Activated CD4-positive, alpha-beta T cell treated with anti-CD3 and anti-CD28 coated beads for 24 hours (primary cell): ENCODE results near the gene TGFB1I1.
"Not testable (repeated sequence)": the region's sequence is repeated elsewhere in the genome, so short reads cannot be mapped to it uniquely, and the experiment has no call there.

Experiments used
- DNase-seq, 2 donors: peaks; one replicate each; pipeline ENCODE4 v3.0.0-alpha.2; 2020; ENCODE audit warnings: low read depth in 2 of 2

The TGFB1I1 gene

DNA sequence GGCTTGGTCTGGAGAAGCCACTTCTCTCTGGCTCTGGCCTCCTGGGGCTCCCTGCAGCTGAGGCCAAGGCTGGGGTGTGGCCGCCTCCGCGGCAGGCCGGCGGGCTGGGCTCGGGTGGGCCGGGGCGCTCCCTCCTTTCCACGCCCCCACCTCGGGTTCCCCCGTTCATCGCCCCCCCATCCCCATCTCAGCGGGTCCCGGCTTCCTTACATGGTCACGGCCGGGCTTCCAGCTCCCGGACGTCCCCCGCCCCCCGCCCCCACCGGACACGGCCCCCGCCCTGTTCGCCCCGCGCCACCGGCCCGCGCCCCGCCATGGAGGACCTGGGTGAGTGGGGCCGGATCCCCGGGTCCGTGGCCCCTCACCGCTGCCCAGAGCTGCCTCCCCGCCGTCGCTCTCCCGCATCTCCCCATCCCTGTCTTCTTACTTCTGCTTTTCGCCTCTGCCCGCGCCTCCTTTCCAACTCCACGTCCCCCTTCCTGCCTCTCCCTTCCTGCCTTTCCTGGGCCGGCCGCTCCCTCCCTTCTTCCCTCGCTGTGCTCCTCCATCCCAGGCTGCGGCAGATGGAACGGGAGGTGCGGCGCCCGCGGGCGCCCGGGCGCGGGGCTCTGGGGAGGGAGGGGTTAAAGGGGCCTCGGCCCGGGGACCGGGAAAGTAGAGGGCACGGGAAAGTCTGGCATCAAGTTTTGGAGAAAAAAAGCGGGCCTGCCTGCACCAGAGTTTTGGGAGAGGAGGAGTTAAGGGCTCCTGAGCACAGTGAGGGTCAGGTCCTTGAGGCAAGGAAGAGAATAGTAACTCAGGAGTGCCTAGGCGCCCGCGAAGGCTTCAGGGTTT is at the start of gene TGFB1I1:
Gene TGFB1I1 (plus strand): TSS at position 278 of the 834 bp plus-strand sequence. CDS start 37 bp downstream, at position 315.
- DNase-seq = no peak

DNA sequence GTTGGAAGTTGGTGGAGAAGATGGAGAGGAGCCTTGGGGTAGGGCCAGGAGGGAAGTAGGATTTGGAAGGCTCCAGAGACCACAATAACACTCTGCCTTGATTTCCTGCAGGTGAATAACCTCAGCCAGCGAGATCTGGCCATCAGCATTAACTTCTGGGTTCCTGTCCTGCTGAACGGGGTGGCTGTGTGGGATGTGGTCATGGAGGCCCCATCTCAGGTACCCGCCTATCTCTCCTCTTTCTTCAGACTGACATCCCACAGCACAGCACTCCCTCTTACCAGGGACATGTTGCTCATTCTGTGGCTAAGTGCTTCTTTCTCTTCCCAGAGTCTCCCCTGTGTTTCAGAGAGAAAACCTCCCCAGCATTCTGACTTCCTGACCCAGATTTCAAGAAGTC is 48.7 kb upstream of the TGFB1I1 start:
- no peak for DNase-seq

GRCh38 chr16:31423801-31424200 is 48.2 kb upstream of the TGFB1I1 start:
- no peak for DNase-seq

DNA sequence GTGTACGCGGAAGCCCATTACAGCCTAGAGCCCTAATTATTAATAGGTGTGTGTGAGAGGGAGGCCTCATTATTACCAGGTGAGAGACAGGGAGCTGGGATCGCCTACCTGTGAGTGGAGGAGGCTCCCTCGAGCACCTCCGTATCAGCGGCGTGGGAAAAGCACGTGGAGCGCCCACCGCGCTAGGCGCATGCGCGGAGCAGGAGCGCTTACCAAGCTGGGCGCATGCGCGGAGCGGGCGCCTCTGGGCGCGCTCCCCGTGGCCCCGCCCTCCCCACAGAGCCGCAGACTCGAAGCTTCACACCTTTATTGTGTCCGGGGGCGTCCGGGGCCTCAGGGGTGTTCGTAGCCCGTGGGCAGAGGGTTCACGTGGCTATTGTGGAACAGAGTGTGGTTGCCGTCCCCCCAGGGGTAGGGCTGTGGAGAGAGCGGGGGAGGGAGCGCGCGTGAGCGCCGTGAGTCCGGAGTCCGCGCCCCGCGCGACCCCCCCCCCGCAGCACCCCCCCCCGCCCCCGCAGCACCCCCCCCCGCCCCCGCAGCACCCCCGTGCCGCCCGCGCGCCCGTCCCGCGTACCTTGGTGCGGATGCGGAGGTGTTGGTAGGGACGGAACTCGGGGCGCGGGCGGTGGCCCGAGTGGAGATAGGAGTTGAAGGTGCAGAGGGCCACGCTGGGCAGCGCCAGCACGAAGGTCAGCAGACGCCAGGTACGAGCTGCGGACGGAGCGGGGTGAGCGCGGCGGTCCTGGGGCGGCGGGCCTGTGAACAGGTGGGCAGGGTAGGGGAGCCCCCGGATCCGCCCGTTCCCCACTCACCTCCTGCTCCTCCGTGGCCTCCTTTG is 44.3 kb upstream of the TGFB1I1 start:
- peak; percentile 47 to 48 for DNase-seq

DNA sequence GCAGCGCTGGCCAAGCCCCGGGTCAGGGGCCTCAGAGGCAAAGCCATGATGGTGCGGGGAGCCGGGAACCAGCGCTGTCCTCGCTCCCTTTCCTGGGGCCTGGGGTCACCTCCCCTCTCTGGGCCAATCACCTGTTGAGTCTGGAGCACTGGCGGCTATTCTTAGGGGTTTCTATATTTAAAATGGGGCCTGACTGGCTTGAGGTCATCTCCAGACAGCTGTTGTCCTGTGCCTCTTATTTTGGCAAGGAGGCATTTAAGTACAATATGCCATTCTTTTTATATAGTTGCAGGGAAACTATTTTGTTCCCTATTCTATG is 43.7 kb upstream of the TGFB1I1 start, which contains the start of gene COX6A2:
Gene COX6A2 (minus strand): TSS at position 82 of the 319 bp plus-strand sequence. CDS start 35 bp downstream, at position 47.
- DNase-seq = no peak

- DNase-seq = no peak
These were observed 43.2 kb upstream of the TGFB1I1 start for GRCh38 chr16:31428638-31429247.

- no peak for DNase-seq
These were observed 42.6 kb upstream of the TGFB1I1 start for GRCh38 chr16:31429314-31429713.

- DNase-seq = no peak
These were observed 42.2 kb upstream of the TGFB1I1 start for GRCh38 chr16:31429796-31430195.

GRCh38 chr16:31430380-31431052 is 41.4 kb upstream of the TGFB1I1 start:
- DNase-seq = no peak

GRCh38 chr16:31435341-31436220 is 36.4 kb upstream of the TGFB1I1 start:
- no peak for DNase-seq

DNA sequence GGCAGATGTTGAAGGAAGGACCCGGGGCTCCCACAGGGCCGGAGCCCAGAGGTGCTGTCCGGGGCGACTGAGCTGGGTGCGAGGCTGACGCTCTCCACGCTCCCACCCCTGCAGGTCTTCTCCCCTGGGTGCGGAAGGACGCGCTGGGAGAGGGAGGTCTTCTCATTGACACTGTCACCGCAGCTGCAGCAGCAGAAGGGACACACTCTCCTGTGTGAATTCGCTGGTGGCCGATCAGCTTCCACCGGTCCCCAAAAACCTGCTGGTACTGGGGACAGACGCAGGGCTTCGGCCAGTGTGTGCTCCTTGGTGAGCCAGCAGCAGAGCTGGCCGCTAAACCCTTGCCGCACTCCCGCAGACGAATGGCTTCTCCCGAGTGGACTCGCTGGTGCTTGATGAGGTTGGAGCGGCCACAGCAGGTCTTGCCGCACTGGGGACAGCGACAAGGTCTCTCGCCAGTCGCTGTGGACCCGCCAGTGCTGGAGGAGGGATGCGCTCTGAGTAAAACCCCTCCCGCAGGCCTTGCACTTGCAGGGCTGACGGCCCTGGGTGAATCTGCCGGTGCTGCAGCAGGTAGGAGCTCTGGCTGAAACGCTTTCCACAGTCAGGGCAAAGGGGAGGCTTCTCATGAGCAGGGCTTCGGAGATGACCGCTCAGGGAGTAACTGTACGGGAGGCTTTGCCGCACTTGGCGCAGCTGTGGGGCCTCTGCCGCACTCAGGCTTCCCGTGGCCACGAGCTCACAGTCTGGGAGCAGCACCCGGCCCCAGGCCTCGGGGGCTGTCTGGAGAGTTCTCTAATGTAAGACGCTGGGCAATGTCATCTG is 35.5 kb upstream of the TGFB1I1 start:
- DNase-seq = no peak

DNA sequence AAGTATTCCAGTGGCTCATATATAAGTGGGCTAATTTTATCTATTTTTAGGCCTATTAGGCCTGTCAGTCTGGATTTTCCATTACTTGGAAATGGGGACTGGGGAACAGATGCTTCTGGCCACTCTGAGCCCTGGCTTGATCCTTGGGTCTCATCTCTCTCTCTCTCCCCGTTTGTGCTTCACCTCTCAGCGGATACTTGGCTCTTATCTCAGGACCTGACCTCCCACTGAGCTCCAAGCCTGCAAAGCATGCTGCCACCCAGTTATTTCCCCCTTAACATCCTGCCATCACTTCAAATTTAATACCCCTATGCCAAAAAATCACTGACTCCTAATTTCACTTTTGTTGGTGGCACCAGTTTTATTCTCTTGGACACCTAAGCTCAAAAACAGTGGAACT is 33.5 kb upstream of the TGFB1I1 start:
- no peak for DNase-seq

- not testable (repeated sequence) for DNase-seq
These were observed 32.9 kb upstream of the TGFB1I1 start for GRCh38 chr16:31439023-31439422.

- no peak for DNase-seq
These were observed 32.4 kb upstream of the TGFB1I1 start for GRCh38 chr16:31439519-31439918.

- DNase-seq = no peak
These were observed 31.3 kb upstream of the TGFB1I1 start for GRCh38 chr16:31440516-31441184.

DNA sequence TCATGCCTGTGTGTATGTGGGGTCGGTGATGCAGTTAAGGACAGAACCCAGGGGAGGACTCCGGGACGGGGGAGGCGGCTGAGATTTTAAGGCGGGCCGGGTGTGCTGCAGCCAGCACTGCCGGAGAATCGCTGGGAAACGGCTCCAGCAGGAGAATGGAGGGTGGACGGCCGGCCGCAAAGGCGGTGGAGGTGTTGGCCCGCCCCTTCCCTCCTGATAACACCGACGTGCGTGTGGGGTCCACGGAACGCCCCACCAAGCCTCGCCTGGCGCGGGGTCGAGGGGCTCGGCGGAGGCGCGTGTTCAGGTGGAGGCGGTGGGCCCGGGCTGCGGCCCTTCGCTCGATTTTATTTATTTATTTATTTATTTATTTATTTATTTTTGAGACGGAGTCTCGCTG is 30.0 kb upstream of the TGFB1I1 start:
- DNase-seq = no peak

DNA sequence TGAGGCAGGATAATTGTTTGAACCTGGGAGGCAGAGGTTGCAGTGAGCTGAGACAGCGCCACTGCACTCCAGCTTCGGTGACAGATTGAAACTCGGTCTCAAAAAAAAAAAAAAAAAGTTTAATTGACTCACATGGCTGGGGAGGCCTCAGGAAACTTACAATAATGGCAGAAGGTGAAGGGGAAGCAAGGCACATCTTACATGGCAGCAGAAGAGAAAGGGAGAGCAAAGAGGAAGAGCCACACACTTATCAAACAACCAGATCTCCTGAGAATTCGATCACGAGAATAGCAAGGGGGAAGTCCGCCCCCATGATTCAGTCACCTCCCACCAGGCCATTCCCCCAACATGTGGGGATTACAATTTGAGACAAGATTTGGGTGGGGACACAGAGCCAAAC is 26.0 kb upstream of the TGFB1I1 start:
- DNase-seq = not testable (repeated sequence)

- no peak for DNase-seq
These were observed 20.8 kb upstream of the TGFB1I1 start for GRCh38 chr16:31451201-31451600.

DNA sequence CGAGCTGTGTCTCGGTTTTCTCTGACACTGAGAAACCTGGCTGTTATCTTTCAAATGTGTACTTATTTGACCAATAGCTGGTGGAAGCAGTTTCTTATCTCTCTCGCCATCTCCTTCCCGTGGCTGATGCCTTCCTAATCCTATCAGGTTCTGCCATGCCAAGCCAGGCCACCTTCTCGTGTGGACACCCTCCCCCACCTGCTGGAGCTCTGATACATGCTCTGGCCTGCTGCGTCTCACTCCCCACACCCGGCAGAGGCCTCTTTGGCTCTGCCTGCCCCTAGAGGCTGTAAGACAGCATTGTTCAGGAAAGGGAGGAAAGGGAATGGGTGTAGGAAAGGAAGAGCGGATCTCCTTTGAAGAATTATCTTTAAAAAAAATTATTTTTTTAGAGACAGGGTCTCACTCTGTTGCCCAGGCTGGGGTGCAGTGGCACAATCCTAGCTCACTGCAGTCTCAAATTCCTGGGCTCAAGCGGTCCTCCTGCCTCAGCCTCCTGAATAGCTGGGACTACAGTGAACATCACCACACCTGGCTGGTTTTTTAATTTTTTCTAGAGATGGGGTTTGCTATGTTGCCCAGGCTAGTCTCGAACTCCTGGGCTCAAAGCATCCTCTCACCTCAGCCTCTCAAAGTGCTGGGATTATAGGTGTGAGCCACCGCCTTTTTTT is 20.1 kb upstream of the TGFB1I1 start:
- no peak for DNase-seq
